ENCODE results near the gene TRPC4AP. TPM values are rescaled to one million over a fixed set of nuclear protein-coding genes. Genes with fewer than 3 reads are reported as not detected.

Gene TRPC4AP
- total RNA-seq, 1 experiment from 2014 or later = 48.6 TPM

GRCh38 chr20:35021063-35021462, 71.5 kb downstream of the TRPC4AP start:
- intact Hi-C loops (cut with micrococcal nuclease) = no loop called here
- ATAC-seq (no peak), DNase-seq (ENCODE audit: low read depth, low spot score) (no peak)
- POLR2A ChIA-PET = no interaction called here
- CTCF ChIA-PET = no interaction called here
- Histone ChIP-seq H3K9ac (ENCODE audit: low read length) (no peak overlapping the region), H4K20me1 (ENCODE audit: insufficient read depth) (no peaks in the 10 kb centered on the region), H3K9me3 (ENCODE audit: control insufficient read depth in 1 of 2, insufficient read depth in 1 of 2, low read depth in 1 of 2, low read length in 2 of 2) (no peaks in the 10 kb centered on the region), H3K79me2 (ENCODE audit: insufficient read depth, low read length) (no peaks in the 10 kb centered on the region), H3K4me2 (ENCODE audit: low read length) (no peak overlapping the region), H3K4me3 (replicated peaks in 1 of 2; ENCODE audit: low read depth in 1 of 2, low read length in 2 of 2) (no peak overlapping the region), H3K27ac (ENCODE audit: low read depth, low read length) (no peak overlapping the region), H3K4me1 (ENCODE audit: control insufficient read depth in 1 of 2, insufficient read depth in 2 of 2, low read length in 2 of 2) (no peaks in the 10 kb centered on the region), H3K36me3 (ENCODE audit: control insufficient read depth in 1 of 2, insufficient read depth in 2 of 2, low read length in 2 of 2) (peaks cover 3 to 18% of the 10 kb centered on the region in 2 experiments), H2AFZ (ENCODE audit: low read depth, low read length, poor library complexity, severe bottlenecking) (no peak overlapping the region), H3K9me2 (ENCODE audit: insufficient read depth) (no peaks in the 10 kb centered on the region), H3K27me3 (ENCODE audit: insufficient read depth, low read length) (no peaks in the 10 kb centered on the region)
- RAD21 ChIA-PET (ENCODE audit: low non-redundant PET in 1 of 2, low total read pairs in 2 of 2, uncharacterized antibody in 2 of 2, unreplicated experiment in 2 of 2) = no interaction called here
- no peak for TF ChIP-seq CBX3 (IDR thresholded peaks at IDR 0.05; ENCODE audit: low read depth)
- no peak for TF ChIP-seq ELF1 (IDR thresholded peaks at IDR 0.05; ENCODE audit: borderline replicate concordance, low read depth)
- TF ChIP-seq POLR2AphosphoS5 (IDR thresholded peaks at IDR 0.05; ENCODE audit: low read depth, low read length) = no peak
- no peak for TF ChIP-seq CEBPB (IDR thresholded peaks at IDR 0.05; ENCODE audit: low read depth)
- TF ChIP-seq, protein P1, sequence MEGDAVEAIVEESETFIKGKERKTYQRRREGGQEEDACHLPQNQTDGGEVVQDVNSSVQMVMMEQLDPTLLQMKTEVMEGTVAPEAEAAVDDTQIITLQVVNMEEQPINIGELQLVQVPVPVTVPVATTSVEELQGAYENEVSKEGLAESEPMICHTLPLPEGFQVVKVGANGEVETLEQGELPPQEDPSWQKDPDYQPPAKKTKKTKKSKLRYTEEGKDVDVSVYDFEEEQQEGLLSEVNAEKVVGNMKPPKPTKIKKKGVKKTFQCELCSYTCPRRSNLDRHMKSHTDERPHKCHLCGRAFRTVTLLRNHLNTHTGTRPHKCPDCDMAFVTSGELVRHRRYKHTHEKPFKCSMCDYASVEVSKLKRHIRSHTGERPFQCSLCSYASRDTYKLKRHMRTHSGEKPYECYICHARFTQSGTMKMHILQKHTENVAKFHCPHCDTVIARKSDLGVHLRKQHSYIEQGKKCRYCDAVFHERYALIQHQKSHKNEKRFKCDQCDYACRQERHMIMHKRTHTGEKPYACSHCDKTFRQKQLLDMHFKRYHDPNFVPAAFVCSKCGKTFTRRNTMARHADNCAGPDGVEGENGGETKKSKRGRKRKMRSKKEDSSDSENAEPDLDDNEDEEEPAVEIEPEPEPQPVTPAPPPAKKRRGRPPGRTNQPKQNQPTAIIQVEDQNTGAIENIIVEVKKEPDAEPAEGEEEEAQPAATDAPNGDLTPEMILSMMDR (IDR thresholded peaks at IDR 0.05 in 2 of 3, conservative IDR thresholded peaks at IDR 0.05 in 1 of 3; ENCODE audit: borderline replicate concordance in 1 of 3, insufficient read depth in 1 of 3, low read depth in 2 of 3, low read length in 2 of 3) = no peak
- BruUV-seq (replicated peaks) = no TSS peak

DNA sequence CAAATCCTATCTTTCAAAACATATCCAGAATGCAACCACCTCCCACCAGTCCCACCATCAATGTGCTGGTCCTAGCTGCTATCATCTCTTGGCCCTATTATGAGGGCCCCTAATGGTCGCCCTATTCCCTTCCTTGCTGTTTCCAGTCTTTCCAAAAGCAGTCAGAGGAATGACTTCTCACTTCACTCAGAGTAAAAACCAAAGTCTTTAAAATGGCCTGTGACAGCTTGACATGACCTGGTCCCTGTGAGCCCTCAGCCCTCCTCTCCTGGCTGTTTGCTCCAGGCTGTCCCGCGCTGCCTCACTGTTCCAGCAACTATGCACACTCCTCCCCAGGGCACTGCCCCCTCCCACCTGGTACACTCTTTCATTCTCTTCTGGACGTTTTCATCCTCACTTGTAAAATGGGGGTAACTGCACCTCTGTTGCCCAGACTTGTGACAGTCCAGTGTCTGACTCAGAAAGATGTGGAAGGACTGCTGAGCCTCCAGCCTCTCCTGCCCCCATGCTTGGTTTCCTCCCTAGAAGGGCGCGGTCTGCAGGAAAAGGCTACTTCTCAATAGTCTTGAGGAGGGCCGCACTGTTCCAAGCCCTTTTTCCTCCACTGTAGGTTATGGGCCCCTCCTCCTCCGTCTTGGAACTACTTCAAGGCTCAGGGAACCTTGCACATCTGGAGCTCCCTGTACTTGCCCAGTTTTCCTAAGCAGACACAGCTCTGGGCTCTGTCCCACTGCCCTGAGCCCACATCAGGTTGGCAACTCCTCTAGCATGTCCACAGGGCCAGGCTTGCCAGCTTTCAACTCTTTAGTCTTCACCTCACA, 72.3 kb downstream of the TRPC4AP start:
- no peak for DNase-seq (ENCODE audit: low read depth, low spot score)

More for the DNA sequence above, 72.3 kb downstream of the TRPC4AP start:
- Histone ChIP-seq H3K4me1 (ENCODE audit: control insufficient read depth in 1 of 2, insufficient read depth in 2 of 2, low read length in 2 of 2) (no peaks in the 10 kb centered on the region), H3K9ac (ENCODE audit: low read length) (no peak overlapping the region), H3K79me2 (ENCODE audit: insufficient read depth, low read length) (no peaks in the 10 kb centered on the region), H3K9me3 (ENCODE audit: control insufficient read depth in 1 of 2, insufficient read depth in 1 of 2, low read depth in 1 of 2, low read length in 2 of 2) (no peaks in the 10 kb centered on the region), H3K36me3 (ENCODE audit: control insufficient read depth in 1 of 2, insufficient read depth in 2 of 2, low read length in 2 of 2) (peaks cover 7 to 20% of the 10 kb centered on the region in 2 experiments), H4K20me1 (ENCODE audit: insufficient read depth) (no peaks in the 10 kb centered on the region), H3K4me3 (replicated peaks in 1 of 2; ENCODE audit: low read depth in 1 of 2, low read length in 2 of 2) (no peak overlapping the region), H3K9me2 (ENCODE audit: insufficient read depth) (no peaks in the 10 kb centered on the region), H3K4me2 (ENCODE audit: low read length) (no peak overlapping the region), H3K27ac (ENCODE audit: low read depth, low read length) (no peak overlapping the region), H3K27me3 (ENCODE audit: insufficient read depth, low read length) (no peaks in the 10 kb centered on the region), H2AFZ (ENCODE audit: low read depth, low read length, poor library complexity, severe bottlenecking) (no peak overlapping the region)
- POLR2A ChIA-PET = no interaction called here
- intact Hi-C loops (cut with micrococcal nuclease) = no loop called here
- no TSS peak for BruUV-seq (replicated peaks)
- RAD21 ChIA-PET (ENCODE audit: low non-redundant PET in 1 of 2, low total read pairs in 2 of 2, uncharacterized antibody in 2 of 2, unreplicated experiment in 2 of 2) = no interaction called here
- CTCF ChIA-PET = no interaction called here
- ATAC-seq = no peak
- TF ChIP-seq, protein P1 (IDR thresholded peaks at IDR 0.05 in 2 of 3, conservative IDR thresholded peaks at IDR 0.05 in 1 of 3; ENCODE audit: borderline replicate concordance in 1 of 3, insufficient read depth in 1 of 3, low read depth in 2 of 3, low read length in 2 of 3) = no peak
- no peak for TF ChIP-seq EGR1 (IDR thresholded peaks at IDR 0.05; ENCODE audit: low read depth)
- TF ChIP-seq FOSL1 (IDR thresholded peaks at IDR 0.05; ENCODE audit: low read depth) = no peak
- TF ChIP-seq CEBPB (IDR thresholded peaks at IDR 0.05; ENCODE audit: low read depth) = no peak
- no peak for TF ChIP-seq ELF1 (IDR thresholded peaks at IDR 0.05; ENCODE audit: borderline replicate concordance, low read depth)
- TF ChIP-seq, protein P2, sequence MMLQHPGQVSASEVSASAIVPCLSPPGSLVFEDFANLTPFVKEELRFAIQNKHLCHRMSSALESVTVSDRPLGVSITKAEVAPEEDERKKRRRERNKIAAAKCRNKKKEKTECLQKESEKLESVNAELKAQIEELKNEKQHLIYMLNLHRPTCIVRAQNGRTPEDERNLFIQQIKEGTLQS (IDR thresholded peaks at IDR 0.05) = no peak
- TF ChIP-seq POLR2A (IDR thresholded peaks at IDR 0.05; ENCODE audit: borderline replicate concordance, extremely low read depth, insufficient read depth, insufficient read length) = no peak
- TF ChIP-seq RAD21 (IDR thresholded peaks at IDR 0.05; ENCODE audit: low read depth) = no peak
